Ramos (cell line): ENCODE data around the gene CPS1.

Experiments
- in situ Hi-C: fragments of 300-500 bp; cut with MboI; formaldehyde crosslinking; loops from one replicate; pipeline ENCODE4 v1.14.3; 2022; ENCODE audit warnings: low sequenced_read_pairs; ENCODE audit not compliant: unreplicated experiment

The CPS1 gene

GRCh38 chr2:210598219-210598618 is 41.8 kb downstream of the CPS1 start:
- in situ Hi-C loops: no loop called here

- in situ Hi-C loops: no loop called here
These were observed 43.1 kb downstream of the CPS1 start for GRCh38 chr2:210599476-210599875.

GRCh38 chr2:210604666-210605065 is 48.3 kb downstream of the CPS1 start:
- in situ Hi-C loops: no loop called here

DNA sequence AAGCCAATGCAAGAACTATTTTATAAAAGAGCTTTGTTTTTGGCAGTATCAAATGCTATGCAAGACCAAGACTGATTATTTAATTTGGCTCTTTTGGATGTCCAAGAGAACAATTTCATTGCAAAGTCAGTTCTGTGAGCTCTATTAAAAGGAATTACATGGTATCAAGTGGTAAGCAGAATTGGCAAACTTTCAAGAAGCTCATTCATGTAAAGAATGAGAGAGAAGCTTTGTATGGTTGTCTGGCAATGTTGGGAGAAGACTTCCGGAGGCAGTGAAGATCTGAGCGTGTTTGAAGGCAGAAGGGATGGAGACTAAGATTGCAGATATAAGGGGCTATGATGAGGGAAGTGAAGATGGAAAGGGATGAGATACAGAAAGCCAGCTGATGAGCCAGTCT is 49.6 kb downstream of the CPS1 start:
- in situ Hi-C loops: no loop called here

DNA sequence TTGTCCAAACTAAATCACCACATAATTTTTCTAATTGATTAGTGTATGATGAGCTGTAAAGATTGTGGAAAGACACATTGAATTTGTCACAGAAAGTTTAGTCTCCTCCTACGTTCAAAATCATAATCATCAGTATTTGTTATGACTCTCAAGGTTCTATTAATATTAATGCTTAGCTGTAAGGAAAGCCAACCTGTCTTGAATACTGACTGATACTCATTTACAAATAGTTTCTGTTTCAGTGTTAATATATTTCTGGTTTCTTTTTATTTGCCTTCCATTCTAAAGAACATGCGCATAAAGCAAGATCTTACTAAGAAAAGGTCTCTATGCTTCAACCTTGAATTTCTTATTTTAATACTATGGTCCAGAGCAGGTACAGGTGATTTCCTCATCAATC is 55.1 kb downstream of the CPS1 start:
- in situ Hi-C loops: no loop called here

DNA sequence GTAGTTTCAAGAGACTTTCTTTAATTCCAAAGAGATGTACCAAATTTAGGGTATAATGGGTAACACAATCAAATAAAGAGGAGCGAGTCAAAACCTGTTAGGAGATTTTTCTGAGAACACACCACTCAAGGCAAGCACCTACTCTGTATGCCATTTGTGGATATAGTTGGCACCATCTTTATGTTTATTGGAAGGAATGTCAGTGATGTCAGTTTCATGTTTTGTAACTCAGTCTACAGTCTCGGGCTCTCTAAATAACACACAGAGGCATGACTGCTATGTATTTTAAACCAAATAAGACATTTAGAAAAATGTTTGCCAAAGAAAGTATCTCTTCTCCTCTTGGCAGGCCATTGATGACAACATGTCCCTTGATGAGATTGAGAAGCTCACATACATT is 59.7 kb downstream of the CPS1 start:
- in situ Hi-C loops: no loop called here

DNA sequence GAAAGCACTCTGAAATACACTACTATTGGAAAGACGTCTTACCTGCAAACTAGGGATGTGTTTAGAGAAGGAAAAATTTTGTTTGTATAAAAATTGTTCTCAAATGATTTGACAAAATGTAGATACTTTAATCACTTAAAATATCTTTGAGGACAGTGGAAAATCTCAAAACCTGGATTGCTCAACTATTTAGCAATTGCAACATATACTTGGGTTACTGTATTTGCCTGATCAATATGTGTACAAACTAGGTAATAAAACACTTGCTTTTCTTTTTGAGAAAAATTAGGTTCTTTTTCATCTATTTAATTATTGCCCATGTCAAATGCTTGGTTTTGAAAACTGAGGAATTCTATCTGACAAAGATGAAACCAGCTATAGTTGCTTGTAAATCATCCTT is 60.9 kb downstream of the CPS1 start:
- in situ Hi-C loops: no loop called here

GRCh38 chr2:210617732-210618330 is 61.4 kb downstream of the CPS1 start:
- in situ Hi-C loops: no loop called here

- in situ Hi-C loops: no loop called here
These were observed 64.1 kb downstream of the CPS1 start for GRCh38 chr2:210620456-210620855.

DNA sequence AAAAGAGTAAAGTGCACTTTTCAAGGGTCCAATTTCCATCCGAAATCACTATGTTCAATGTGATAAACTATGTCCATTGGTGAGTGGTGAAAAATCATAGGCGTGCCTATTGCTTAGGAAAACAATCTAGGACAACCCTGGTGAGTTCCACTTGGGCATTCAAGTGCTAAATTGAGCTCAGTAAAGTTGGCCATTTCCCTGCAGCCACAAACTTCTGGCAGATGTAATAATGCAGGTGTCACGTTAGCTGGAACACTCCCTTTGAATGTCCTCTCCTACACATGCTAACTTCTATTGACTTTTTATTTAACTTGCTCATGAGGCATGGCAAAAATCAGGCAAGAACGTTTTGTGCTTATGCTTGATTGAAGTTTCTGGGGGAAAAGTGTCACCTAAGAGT is 67.1 kb downstream of the CPS1 start:
- in situ Hi-C loops: no loop called here

DNA sequence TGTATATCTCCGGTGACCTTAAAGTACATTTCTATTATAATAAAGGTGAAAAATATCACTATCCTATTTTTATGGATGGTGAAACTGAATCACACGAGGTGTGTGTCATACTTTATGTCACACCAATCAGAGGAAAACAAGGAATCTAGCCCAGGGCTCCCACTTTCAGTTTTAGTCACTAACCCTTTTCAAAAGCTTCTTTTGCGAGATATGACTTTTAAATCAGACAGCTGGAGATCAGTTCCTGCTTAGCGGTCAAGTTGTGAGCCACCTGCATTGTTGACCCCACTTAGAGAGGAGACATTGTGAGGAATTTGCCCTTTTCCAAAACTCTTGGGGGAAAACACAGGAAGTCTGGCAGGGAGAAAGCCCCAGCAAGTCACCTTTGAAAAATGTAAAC is 70.5 kb downstream of the CPS1 start:
- in situ Hi-C loops: no loop called here

- in situ Hi-C loops: no loop called here
These were observed 74.6 kb downstream of the CPS1 start for GRCh38 chr2:210630873-210631560.

- in situ Hi-C loops: no loop called here
These were observed 77.3 kb downstream of the CPS1 start for GRCh38 chr2:210633699-210634098.

DNA sequence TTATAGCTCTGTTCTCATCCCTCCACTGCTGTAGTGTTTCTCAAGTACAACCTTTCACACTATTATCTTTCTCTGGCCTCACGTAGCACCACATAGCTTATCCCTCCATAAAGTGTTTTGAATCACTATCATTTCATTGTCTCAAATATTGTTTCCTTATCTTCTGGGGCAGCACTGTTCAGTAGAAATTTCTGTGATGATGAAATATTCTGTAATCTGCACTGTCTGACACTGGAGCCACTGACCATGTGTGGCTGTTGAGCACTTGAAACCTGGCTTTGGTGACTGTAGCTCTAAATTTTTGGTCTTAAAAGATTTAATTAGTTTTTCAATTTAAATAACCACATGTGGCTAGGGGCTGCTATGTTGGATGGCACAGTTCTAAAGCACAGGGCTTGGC is 78.9 kb downstream of the CPS1 start:
- in situ Hi-C loops: no loop called here

- in situ Hi-C loops: no loop called here
These were observed 85.9 kb downstream of the CPS1 start for GRCh38 chr2:210642333-210642732.

DNA sequence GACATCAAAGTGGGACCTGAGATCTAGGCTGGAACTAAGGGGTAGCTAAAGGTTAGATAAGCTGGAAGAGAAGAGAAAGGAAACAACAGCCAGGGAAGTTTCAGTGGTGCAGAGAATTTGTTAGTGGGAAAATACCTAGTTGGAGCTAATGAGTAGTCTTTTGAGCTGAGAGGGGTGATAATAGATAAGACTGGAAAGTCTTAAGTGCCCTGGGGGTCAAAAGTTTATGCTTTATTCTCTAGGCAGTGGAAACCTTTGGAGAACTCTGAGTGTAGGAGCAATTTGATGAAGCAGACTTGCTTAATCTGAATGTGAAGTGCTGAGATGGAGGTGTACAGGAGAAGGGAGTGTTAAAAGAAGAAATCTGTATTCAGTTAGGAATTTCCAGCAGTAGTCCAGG is 90.8 kb downstream of the CPS1 start:
- in situ Hi-C loops: no loop called here

DNA sequence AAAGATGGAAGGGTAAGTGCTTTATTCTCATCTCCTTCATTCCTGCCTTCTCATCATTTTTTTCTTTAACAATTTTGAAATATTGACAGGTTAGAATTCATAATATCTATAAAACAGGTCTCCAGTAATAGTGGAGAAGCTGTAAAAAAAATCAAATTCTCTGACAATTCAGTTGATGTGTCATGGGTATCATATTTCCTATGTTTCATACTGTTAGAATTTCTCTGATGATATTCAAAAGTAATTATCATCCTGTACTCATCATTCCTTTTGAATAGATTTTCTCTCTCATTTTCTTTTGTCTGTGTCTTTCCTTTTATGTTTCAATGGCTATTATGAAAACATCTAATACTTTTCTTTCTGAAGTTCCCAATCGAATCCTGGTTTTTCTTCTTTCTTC is 97.7 kb downstream of the CPS1 start:
- in situ Hi-C loops: no loop called here

GRCh38 chr2:210655229-210655975 is 99.0 kb downstream of the CPS1 start:
- in situ Hi-C loops: no loop called here

DNA sequence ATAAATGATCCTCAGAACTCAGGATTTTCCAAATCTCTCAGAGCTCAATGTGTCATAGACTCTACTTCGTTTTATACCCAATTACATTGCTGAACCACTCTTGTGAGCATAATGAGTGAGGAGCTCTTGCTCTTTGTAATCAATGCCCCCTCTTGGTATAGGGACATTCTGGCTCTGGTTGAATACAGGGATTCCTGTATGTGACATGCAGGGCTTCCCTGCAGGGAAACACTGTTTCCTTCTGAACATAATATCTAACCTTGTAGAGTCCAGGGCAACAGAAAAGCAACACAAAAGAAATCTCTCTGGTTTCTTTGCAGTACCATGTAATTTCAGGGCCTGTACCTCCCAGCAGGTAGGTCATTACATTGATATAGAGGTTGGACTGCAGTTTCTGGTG is 101.5 kb downstream of the CPS1 start:
- in situ Hi-C loops: no loop called here

- in situ Hi-C loops: no loop called here
These were observed 104.4 kb downstream of the CPS1 start for GRCh38 chr2:210660751-210661150.

DNA sequence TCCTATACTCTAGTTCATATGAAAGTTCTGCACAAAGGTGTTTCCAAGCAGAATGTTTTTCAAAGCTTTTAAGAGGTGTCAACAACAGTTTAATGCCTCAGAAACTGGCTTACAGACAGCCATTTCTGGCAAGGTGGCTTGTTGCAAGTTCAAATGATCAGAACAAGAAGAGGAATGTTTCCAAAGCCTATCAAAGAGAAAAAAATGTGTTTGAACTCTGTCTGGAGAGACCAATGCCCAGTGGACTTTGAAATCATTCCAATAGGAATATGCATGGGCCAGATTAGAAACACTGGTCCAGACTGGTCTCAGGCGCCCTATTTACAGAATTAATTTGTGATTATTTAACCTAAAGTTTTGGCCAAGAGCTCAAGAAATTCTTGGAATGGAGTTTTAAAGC is 106.2 kb downstream of the CPS1 start:
- in situ Hi-C loops: no loop called here

DNA sequence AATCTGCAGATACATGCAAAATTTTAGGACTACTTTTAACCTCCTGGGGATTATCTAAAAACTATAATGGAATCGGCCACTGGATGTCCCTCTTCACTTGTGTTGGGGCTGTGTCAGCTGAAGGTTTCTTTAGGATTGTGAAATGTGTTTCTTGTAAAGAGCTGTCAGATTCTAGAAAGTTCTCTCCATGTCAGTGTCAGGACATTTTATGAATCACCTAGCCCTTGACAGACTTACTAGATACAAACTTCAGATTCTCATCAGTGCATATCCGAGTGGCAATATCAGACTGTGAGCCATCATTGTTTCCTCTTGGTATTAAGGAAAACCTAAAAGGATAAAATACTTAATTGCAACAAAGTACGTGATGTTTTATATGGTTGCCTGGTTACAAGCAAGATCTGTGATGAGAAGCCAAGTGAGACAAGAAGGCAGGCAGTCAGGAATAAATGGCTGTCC is 107.3 kb downstream of the CPS1 start:
- in situ Hi-C loops: no loop called here
